ENCODE results near the gene SLAMF7. TPM values are rescaled to one million over a fixed set of nuclear protein-coding genes. Genes with fewer than 3 reads are reported as not detected.
"Not testable (repeated sequence)": the region's sequence is repeated elsewhere in the genome, so short reads cannot be mapped to it uniquely, and the experiment has no call there.

SLAMF7 gene
- total RNA-seq, 1 donor from 2014 or later, result 0.16 TPM

DNA sequence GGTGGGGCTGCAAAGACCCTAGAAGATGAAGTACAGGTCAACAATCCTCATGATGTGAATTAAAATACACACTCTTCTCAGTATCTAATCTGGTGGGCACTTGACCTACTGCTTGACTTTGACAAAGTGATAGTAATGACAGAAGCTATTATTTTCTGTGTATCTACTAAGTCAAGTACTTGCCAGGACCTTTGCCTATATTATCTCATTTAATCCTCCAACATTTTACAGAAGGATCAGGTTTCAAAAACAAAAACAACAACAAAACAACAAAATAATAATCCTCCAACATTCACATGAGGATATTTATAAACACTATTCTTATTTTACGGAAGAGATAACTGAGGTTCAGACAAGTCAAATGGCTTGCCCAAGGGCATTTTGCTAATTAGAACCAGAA is 23.0 kb upstream of the SLAMF7 start:
- no peak for DNase-seq
- no peak for ATAC-seq (ENCODE audit: poor library complexity)
- intact Hi-C loops (cut with DNase I), result no loop called here

DNA sequence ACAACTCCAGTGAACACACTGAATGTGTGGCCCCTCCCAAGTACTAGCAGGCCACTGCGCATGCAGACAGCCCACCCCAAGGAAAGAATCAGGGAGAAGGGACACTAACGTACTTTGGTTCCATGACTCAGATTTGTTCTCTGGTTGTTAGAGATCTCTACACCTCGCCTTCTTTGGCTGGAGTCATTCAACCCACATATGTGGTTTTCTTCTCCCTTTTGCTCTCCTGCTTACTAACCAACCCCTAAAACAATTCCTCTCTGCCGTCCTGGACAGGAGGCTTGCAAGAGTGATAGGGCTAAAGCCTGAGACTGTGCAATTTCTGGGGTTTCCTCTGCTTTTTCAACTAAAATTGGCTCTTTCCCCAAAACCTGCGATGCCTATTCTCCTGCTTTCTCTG is 21.7 kb upstream of the SLAMF7 start:
- ATAC-seq (ENCODE audit: poor library complexity) (no peak), DNase-seq (no peak)
- intact Hi-C loops (cut with DNase I), result no loop called here

DNA sequence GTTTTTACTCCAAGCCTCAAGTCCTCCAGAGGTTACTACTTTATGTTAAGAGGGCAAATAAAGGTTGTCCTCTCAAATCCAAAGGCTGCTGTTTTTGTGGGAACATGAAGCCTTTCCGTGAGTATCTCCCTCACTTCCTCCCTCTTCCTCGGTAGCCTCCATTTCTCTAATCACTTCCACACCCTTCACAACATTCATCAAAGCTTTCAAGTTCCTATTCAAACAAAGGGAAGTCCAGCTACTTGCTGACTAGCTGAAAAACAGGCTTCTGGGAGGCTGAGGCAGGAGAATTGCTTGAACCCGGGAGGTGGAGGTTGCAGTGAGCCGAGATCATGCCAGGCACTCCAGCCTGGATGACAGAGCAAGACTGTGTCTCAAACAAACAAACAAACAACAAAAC is 20.8 kb upstream of the SLAMF7 start:
- no peak for ATAC-seq (ENCODE audit: poor library complexity)
- DNase-seq, result no peak
- intact Hi-C loops (cut with DNase I), result no loop called here

DNA sequence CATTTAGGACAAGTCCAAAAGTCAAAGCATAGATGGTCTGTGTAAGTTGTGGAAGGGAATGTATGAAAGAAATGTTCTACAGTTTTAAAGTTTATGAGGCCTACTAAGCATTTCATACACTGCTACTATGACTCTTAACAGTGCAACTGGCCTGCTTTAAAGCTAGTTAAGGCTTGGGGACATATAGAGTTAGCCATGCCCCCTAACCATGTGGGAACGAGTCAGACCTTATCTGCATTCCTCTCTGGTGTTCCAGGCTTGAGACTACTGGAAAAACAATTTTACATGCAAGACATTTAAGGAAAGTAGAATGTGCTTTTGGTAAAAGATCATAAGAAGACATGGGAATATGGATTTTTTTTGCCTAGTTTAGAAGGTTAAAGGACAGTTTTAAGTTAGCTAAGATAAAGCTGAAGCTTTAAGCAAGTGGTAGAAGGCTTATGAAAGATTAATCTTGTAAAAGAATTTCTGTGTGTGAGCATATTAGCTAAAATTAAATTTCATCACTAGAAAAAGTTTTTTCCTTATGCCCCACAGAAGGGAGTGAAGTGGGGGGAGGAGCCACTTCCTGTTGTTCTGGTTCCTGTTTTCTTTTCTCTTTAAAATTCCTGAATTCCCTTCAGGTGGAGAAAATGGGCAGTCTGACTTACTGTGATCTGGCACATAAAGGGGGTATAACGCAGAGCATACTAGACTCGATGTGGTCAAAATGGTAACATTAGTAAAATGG is 18.5 kb upstream of the SLAMF7 start:
- intact Hi-C loops (cut with DNase I), result no loop called here
- DNase-seq, result no peak
- no peak for ATAC-seq (ENCODE audit: poor library complexity)

DNA sequence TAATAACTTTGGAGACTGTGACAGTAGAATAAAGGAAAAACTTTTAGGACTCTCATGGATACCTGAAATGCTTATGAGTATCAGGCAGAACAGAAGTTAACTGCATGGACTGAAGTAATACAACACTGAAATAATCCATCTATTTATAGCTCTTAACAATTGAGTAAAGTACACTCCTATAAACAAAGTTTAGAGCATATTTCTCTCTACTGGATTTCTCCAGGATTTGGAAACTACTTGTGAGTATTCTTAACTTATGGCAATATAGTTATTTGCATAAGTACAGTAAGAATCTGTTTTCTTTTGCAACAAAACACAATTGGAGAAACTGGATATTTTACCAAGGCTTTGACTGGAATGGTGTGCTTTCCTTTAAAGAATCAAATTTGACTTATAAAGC is 17.6 kb upstream of the SLAMF7 start:
- no peak for DNase-seq
- intact Hi-C loops (cut with DNase I), result no loop called here
- no peak for ATAC-seq (ENCODE audit: poor library complexity)

DNA sequence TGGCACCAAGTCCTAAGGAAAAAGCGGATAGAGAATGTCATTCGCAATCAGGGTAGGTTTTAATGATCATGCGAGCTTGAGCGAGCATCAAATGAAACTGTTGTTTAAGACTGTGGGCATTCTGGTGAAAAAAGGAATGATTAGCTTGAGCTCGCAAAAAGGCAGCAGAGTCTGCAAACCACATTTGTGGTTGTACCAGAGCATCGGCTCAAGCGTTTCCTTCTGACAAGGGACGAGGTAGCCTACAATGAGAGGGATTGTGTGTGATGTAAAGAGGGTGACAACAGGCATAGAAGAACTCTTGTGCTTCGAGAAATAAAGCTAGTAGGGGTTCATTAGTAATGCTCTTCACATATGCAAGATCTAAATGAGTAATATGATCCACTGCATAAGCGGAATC is 16.3 kb upstream of the SLAMF7 start:
- DNase-seq (no peak), ATAC-seq (ENCODE audit: poor library complexity) (no peak)
- intact Hi-C loops (cut with DNase I), result no loop called here

DNA sequence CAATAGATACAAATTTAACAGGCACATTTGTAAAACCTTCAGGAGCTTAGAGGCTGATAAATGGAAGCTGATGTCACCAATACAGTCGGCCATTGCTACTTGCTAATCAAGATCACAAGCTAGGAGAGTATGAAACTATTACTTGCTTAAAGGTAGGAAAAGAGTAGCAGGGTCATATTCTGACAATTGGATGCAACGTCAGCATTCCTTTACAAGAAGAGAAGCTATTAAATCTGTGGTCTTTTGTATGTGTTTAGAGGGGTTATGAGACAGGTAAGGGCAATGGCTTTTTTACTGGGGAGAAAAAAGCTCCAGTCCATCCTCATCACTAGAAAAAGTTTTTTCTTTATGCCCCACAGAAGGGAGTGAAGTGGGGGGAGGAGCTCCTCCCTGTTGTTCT is 15.7 kb upstream of the SLAMF7 start:
- ATAC-seq (ENCODE audit: poor library complexity), result no peak
- intact Hi-C loops (cut with DNase I), result no loop called here
- no peak for DNase-seq

DNA sequence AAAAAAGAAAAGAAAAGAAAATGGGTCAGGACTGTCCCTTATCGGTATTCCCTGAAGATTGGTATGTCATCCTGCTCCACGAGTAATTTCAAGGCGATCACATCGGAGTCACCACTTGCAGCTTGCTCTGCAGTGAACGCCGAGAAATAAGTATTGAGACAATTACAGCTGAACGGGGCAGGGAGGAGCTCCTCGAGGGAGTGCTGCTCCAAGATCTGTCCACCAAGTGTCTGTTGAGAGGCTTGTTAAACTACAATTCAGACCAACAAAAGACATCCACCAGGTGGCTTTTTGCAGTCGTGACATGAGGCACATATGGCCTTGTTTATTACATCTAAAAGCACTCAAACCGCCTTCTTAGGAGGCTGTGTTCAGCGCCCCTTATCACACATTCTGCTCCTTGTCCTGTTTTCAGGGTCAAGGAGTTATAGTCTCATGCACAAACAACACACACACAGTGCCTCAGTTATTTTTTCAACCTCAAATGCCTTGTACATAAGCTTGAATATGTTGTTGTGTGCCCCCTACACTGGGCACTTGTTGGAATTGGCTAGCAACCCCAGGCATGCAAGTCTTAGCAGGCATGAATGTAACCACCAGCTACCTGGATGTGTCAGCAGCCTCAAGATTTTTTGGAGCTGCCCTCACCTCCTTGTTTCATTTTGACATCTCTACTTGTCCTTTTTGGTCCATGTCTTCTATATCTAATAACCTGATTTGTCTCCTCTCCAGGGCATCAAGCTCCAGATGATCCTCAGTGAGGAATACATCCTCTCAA is 14.4 kb upstream of the SLAMF7 start:
- ATAC-seq (ENCODE audit: poor library complexity), result no peak
- intact Hi-C loops (cut with DNase I), result loop anchor here (5.0 kb wide), 2 partner anchors 228 to 268 kb away; partner anchors contain the start of gene ITLN2
- no peak for DNase-seq

DNA sequence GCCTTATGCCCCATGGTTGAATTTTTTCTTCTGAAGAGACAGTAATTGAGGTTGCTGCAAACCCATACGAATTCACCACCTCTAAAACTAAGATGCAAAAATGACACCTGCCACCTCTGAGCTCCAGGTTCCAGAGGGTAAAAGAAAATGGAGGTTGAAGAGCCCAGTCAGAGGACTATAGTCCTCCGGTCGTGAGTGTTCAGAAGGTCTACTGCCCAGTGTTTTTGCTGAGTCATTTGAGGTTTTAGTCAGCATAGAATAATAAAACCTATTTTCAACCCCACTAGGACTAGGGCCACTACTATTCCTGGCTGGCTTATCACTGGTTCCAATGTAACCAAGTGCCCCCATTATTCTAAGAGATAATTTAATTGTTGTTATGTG is 12.9 kb upstream of the SLAMF7 start:
- intact Hi-C loops (cut with DNase I), result loop anchor here (5.0 kb wide), 2 partner anchors 226 to 266 kb away; partner anchors contain the start of gene ITLN2
- ATAC-seq (ENCODE audit: poor library complexity), result no peak
- DNase-seq, result no peak

DNA sequence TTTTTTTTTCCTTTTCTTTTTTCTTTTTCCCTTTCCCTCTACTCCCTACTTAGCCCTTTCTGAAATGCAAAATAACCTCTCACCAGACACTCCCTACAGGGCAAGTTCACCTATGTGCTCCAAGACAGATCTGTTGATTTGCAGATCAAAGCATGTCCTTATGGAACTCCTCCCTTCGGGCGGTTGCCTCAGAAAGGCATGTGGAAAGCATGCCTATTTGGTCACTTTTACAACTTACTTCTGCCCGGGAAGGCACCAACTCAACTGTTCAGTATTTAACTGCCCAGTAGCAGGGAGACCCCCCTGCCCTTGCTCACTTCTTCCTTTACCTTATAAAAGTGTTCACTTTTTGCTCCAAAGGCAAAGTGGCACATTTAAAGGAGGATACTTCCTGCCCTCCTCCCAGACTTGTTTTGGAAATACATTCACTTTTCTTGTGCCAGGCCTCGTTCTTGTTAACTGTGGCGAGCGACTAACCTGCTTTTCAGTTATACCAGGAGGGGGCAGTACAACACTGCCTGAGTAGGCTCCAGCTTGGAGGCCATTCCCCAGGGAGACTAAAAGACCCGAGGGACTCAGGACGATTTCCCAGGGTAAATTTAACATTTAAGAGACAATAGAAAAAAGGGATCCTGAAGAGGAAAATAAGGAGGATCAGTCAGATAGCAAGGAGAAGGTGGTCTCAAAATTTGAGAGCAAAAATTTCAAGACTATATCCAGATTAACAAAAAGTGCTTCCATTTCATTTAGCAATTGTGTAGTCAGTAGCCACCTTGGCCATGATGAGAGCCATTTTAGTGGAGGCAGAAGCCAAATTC is 12.3 kb upstream of the SLAMF7 start:
- intact Hi-C loops (cut with DNase I), result loop anchor here (5.0 kb wide), 2 partner anchors 226 to 266 kb away; partner anchors contain the start of gene ITLN2
- DNase-seq (no peak), ATAC-seq (ENCODE audit: poor library complexity) (peak; percentile 87)

DNA sequence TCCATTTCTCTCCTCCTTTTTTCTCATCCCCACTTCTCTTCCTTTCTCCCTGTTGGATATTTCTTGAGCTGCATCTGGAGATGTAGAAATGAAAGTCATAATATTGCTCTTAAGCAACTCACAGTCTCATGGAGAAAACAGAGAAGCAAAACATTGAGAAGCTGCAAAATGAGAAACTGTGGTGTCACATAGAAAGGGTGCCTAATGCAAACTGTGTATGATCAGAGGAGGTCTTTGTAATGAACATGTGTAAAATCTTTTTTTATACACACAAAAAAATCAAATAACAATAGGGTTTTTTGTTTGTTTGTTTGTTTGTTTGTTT is 11.8 kb upstream of the SLAMF7 start:
- no peak for DNase-seq
- intact Hi-C loops (cut with DNase I), result loop anchor here (5.0 kb wide), 2 partner anchors 225 to 265 kb away; partner anchors contain the start of gene ITLN2
- no peak for ATAC-seq (ENCODE audit: poor library complexity)

DNA sequence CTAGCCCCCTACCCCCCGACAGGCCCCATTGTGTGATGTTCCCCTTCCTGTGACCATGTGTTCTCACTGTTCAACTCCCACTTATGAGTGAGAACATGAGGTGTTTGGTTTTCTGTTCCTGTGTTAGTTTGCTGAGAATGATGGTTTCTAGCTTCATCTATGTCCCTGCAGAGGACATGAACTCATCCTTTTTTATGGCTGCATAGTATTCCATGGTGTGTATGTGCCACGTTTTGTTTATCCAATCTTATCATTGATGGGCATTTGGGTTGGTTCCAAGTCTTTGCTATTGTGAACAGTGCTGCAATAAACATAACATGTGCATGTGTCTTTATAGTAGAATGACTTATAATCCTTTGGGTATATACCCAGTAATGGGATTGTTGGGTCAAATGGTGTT is 7.5 kb upstream of the SLAMF7 start:
- DNase-seq; ATAC-seq (ENCODE audit: poor library complexity); intact Hi-C loops (cut with DNase I): not testable (repeated sequence)

DNA sequence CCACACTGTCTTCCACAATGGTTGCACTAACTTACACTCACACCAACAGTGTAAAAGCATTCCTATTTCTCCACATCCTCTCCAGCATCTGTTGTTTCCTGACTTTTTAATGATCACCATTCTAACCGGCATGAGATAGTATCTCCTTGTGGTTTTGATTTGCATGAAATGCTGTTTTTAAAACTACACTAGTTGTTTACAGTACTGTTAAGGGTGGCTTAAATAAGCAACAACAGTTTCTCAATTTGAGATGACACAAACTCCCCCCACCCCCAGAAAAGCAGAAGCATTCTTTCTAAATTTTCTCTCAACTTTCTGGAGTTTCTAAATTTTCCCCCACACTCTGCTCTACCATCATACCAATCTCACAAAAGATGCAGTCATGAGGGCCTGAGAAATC is 7.1 kb upstream of the SLAMF7 start:
- intact Hi-C loops (cut with DNase I), result no loop called here
- ATAC-seq (ENCODE audit: poor library complexity) (no peak), DNase-seq (no peak)

DNA sequence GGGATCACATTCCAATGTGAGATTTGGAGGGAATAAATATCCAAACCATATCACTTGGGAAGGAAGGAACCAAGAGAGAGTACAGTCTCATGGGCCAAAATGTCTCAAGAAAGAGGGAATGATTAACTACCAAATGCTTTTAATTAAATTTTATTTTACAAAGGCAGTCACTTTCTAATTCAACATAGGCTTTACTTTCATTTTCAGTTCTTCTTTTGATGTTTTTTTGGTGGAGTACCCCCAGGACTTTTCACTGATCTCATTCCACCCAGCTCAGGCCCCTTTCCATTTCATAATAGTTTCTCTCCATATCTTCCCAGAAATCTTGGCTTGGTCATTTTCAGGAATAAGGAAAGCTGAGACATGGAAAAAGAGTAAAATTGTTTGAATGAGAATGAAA is 5.1 kb upstream of the SLAMF7 start:
- no peak for DNase-seq
- no peak for ATAC-seq (ENCODE audit: poor library complexity)
- intact Hi-C loops (cut with DNase I), result no loop called here

DNA sequence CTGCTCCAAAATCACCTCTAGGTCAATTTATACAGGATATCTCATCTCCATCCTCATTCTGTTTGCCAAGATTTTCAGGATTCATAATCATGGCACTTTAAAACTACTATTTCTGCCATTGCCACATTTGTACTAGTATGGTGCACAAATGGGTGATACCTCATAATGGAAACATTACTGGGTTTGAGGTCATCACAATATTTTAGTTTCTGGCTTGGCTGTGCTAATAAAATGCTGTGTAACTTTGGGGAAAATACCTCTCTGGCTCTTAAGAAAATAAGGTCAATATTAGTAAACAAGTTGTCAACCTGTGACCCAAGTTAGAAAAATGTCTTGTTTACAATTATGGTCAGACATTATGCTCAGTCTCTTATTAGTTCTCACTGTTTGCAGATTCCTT is 4.7 kb upstream of the SLAMF7 start:
- no peak for ATAC-seq (ENCODE audit: poor library complexity)
- intact Hi-C loops (cut with DNase I), result no loop called here
- no peak for DNase-seq

DNA sequence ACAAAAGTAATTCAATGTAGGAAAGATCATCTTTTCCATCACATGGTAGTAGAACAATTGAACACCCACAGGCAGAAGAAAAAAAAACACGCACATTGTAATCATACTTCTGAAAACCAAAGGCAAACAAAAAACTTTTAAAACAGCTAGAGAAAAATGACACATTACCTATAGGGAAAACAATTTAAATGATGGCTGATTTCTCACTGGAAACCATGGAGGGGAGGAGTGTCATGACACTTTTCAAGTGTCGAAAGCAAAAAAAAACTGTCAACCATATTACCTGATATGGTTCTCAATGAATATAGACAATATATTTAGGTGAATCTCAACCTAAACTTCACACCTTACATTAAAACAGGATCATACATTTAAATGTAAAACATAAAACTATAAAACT is 776 bp upstream of the SLAMF7 start:
- ATAC-seq (ENCODE audit: poor library complexity), result no peak
- intact Hi-C loops (cut with DNase I), result no loop called here
- DNase-seq, result no peak

DNA sequence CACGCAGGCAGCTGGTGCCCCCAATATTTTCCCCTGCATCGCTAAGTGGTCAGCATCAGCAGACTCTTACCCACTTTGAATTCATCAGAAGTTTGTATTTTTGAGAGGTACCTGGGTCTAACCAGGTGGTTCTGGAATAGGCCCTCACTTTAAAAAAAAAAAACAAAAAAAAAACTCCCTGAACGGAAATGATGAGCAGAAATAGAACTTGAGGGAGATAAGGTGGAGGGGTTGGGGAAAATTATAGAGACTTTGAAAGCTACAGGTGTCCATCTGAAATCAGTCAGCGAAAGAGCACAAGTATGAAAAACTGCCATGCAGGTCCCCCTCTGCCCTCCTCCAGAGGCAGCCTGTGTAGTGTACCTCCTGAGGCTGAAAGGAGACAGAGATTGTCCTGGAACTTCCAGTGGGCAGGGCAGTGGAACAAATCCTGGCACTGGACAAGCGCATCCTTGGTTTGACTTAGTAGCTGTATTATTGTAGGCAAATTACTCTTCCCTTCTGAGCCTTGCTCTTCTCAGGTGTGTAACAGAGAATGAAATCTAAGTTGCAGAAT is 1.2 kb downstream of the SLAMF7 start:
- DNase-seq, result no peak
- no peak for ATAC-seq (ENCODE audit: poor library complexity)
- intact Hi-C loops (cut with DNase I), result no loop called here

DNA sequence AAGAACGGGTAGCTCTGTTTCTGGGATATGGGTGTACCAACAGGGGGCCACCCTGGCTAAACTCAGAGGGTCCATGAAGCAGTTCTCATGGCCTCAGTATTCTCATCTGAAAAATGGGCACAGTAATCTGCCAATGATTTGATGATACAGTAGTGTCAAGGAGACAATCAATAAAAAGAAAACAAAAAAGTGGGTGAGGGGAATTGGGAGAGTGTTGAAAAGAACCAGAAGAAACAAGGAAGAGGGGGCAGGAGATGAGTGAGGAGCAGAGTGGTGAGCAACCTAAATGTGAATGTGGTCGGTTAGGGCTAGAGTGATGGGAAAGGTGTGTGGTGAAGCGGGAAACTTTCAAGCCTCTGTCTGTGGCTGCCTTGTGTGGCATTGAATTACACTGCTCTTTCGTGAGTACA is 2.0 kb downstream of the SLAMF7 start:
- ATAC-seq (ENCODE audit: poor library complexity), result no peak
- intact Hi-C loops (cut with DNase I), result no loop called here

DNA sequence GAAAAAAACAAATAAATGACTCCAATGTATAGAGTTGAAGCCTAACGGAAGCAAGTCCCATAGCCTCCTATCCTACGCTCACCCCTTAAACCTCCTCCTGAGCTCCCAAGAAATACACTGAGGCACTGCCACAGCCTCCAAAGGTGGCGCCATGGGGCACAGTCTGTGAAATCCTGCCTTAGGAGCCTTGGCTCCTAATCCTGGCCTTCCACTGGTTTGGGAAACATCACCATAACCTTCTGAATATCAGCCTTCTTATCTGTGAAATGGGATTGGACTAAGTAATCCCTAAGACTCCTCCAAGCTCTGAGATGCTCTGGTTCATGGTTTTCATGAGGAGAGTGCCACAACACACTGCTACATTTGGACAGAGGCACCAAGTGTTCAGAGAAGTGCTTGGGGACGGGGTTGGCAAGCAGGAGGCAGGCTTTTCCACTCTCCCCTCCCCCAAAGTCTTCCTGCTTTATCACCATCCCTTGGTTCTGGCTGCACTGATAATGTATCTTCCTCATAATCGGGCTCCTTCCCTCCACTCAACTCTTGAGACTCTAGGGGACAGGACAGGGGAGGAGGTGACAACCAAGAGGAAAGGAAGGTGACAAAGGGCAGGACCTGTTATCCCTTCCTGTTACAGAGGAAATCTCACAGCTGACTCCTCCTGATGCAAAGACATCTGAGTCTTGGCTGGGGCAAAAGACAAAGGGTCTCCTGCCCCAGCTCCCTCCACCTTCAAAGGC is 2.7 kb downstream of the SLAMF7 start:
- intact Hi-C loops (cut with DNase I), result no loop called here
- no peak for DNase-seq
- ATAC-seq (ENCODE audit: poor library complexity), result no peak

More for the DNA sequence above, 2.0 kb downstream of the SLAMF7 start:
- DNase-seq, result no peak

Measured in Right ventricle myocardium superior (tissue), 1 donor.